ENCODE results near the gene MICAL3.

- TF ChIP-seq POLR2A (IDR thresholded peaks at IDR 0.05) (no peak), CTCF (IDR thresholded peaks at IDR 0.05) (no peak)
Observed at GRCh38 chr22:17824457-17824856, 199.9 kb downstream of the MICAL3 start.

All from testis (tissue), 2 donors.